Neuronal stem cell (in vitro differentiated cells): ENCODE results near the gene GRM4.
A peak's percentile ranks its signal among the peaks of the same experiment; 100 is the strongest.

Experiments
- DNase-seq: peaks from one replicate; pipeline ENCODE4 v3.0.0-alpha.2; 2013; ENCODE audit warnings: low spot score
- H2AFZ ChIP-seq: one replicate; pipeline ENCODE4 v1.6.1; 2013; ENCODE audit warnings: mild to moderate bottlenecking, low read length, inconsistent platforms
- H2AK5ac ChIP-seq: 2 replicates; pipeline ENCODE4 v1.6.1; 2013; ENCODE audit warnings: low read depth, mild to moderate bottlenecking, inconsistent platforms, low read length, moderate library complexity, mixed read lengths
- H2BK120ac ChIP-seq: 2 replicates; pipeline ENCODE4 v1.6.1; 2013; ENCODE audit warnings: low read depth, mild to moderate bottlenecking, inconsistent platforms, low read length, moderate library complexity, mixed read lengths
- H2BK12ac ChIP-seq: one replicate; pipeline ENCODE4 v1.6.1; 2013; ENCODE audit warnings: low read length, inconsistent platforms
- H2BK15ac ChIP-seq: 2 replicates; pipeline ENCODE4 v1.6.1; 2013; ENCODE audit warnings: mild to moderate bottlenecking, low read length, inconsistent platforms, mixed read lengths
- H2BK5ac ChIP-seq: one replicate; pipeline ENCODE4 v1.6.1; 2013; ENCODE audit warnings: inconsistent platforms, mild to moderate bottlenecking, low read length, moderate library complexity
- H3K14ac ChIP-seq: one replicate; pipeline ENCODE4 v1.6.1; 2013; ENCODE audit warnings: low read length, inconsistent platforms
- H3K18ac ChIP-seq: 2 replicates; pipeline ENCODE4 v1.6.1; 2013; ENCODE audit warnings: low read length, inconsistent platforms
- H3K23ac ChIP-seq: 2 replicates; pipeline ENCODE4 v1.6.1; 2013; ENCODE audit warnings: low read depth, mild to moderate bottlenecking, mixed read lengths, low read length, inconsistent platforms; ENCODE audit not compliant: poor library complexity
- H3K27ac ChIP-seq: replicated peaks from 3 replicates; pipeline ENCODE4 v1.5.1; 2013; ENCODE audit warnings: low read length, inconsistent platforms
- H3K27me3 ChIP-seq, 3 experiments: 2 replicates each; pipeline ENCODE4 v1.6.1; 2013; ENCODE audit warnings: low read length in 3 of 3, mild to moderate bottlenecking in 2 of 3, inconsistent platforms in 1 of 3, low read depth in 1 of 3, mixed read lengths in 1 of 3, moderate library complexity in 1 of 3; ENCODE audit not compliant: control insufficient read depth in 3 of 3, insufficient read depth in 3 of 3
- H3K36me3 ChIP-seq, 2 donors: replicated peaks in 1 of 2; 2 replicates each; pipeline ENCODE4 v1.6.1; 2013; ENCODE audit warnings: low read length in 2 of 2; ENCODE audit not compliant: control insufficient read depth in 2 of 2, insufficient read depth in 2 of 2
- H3K4ac ChIP-seq: 2 replicates; pipeline ENCODE4 v1.6.1; 2013; ENCODE audit warnings: inconsistent platforms, mild to moderate bottlenecking, low read length, moderate library complexity
- H3K4me1 ChIP-seq, 2 donors: 1 replicate in 1 of 2; 2 replicates in 1 of 2; pipeline ENCODE4 v1.6.1; 2013; ENCODE audit warnings: low read length in 2 of 2, low read depth in 1 of 2; ENCODE audit not compliant: control insufficient read depth in 2 of 2, insufficient read depth in 1 of 2
- H3K4me2 ChIP-seq: one replicate; pipeline ENCODE4 v1.6.1; 2013; ENCODE audit warnings: mild to moderate bottlenecking, low read length, inconsistent platforms; ENCODE audit not compliant: insufficient read depth, poor library complexity, severe bottlenecking
- H3K4me3 ChIP-seq, 2 donors: 2 replicates each; pipeline ENCODE4 v1.5.1; 2013; ENCODE audit warnings: low read length in 2 of 2, mild to moderate bottlenecking in 2 of 2, inconsistent platforms in 1 of 2, moderate library complexity in 1 of 2
- H3K79me1 ChIP-seq: one replicate; pipeline ENCODE4 v1.6.1; 2013; ENCODE audit warnings: low read depth, mild to moderate bottlenecking, inconsistent platforms, low read length, moderate library complexity
- H3K9ac ChIP-seq: one replicate; pipeline ENCODE4 v1.6.1; 2013; ENCODE audit warnings: mild to moderate bottlenecking, low read depth, low read length, inconsistent platforms; ENCODE audit not compliant: poor library complexity
- H3K9me3 ChIP-seq, 2 donors: replicated peaks in 1 of 2; 2 replicates each; pipeline versions ENCODE3 to v1.6.1; 2013; ENCODE audit warnings: low read length in 2 of 2, mild to moderate bottlenecking in 2 of 2, inconsistent platforms in 1 of 2, low read depth in 1 of 2, mixed read lengths in 1 of 2, moderate library complexity in 1 of 2; ENCODE audit not compliant: control insufficient read depth in 2 of 2, insufficient read depth in 1 of 2
- H4K8ac ChIP-seq: one replicate; pipeline ENCODE4 v1.6.1; 2013; ENCODE audit warnings: low read depth, mild to moderate bottlenecking, inconsistent platforms, low read length, moderate library complexity
- H4K91ac ChIP-seq: one replicate; pipeline ENCODE4 v1.6.1; 2013; ENCODE audit warnings: low read length, low read depth, mild to moderate bottlenecking, inconsistent platforms; ENCODE audit not compliant: poor library complexity
- WGBS, 2 donors: extraction: QIAGEN DNeasy Blood & Tissue Kit; methylation state at CpG; one replicate each; pipeline ENCODE4 v1.1.7; 2013; ENCODE audit warnings: missing lambda C conversion rate in 2 of 2, mixed read lengths in 1 of 2; ENCODE audit not compliant: insufficient read length in 2 of 2, insufficient replicate concordance in 1 of 2; ENCODE audit errors: extremely low coverage in 2 of 2; 5-methylcytosine and 5-hydroxymethylcytosine counted together

The GRM4 gene

GRCh38 chr6:34095136-34095505 lies 50.8 kb downstream of the GRM4 start:
- Histone ChIP-seq H2AK5ac (peak overlapping the region; percentile 44), H3K4me2 (no peak overlapping the region), H4K8ac (no peak overlapping the region), H3K18ac (peak overlapping the region; percentile 52), H2BK5ac (no peak overlapping the region), H3K79me1 (no peaks in the 10 kb centered on the region), H3K14ac (no peak overlapping the region), H3K4me1 (peaks cover 0 to 7% of the 10 kb centered on the region in 2 donors), H3K27ac (no peak overlapping the region), H3K9ac (no peak overlapping the region), H4K91ac (no peak overlapping the region), H3K9me3 (no peaks in the 10 kb centered on the region), H2BK120ac (no peak overlapping the region), H3K27me3 (peaks cover 0 to 10% (median 0%) of the 10 kb centered on the region in 3 experiments), H3K36me3 (no peaks in the 10 kb centered on the region), H3K4ac (no peak overlapping the region), H2BK12ac (no peak overlapping the region), H3K4me3 (peak overlapping the region in 1 of 2 donors; percentile 16), H2BK15ac (peak overlapping the region; percentile 73), H2AFZ (no peak overlapping the region), H3K23ac (no peak overlapping the region)
- WGBS, 2 donors: no CpG with 5 or more reads among the region's 7 CpGs
- DNase-seq: no peak

GRCh38 chr6:34094474-34095135 lies 51.3 kb downstream of the GRM4 start:
- Histone ChIP-seq H3K4me2 (no peak overlapping the region), H2AFZ (no peak overlapping the region), H3K4ac (no peak overlapping the region), H3K9me3 (no peaks in the 10 kb centered on the region), H3K9ac (peak overlapping the region; percentile 12), H2AK5ac (peak overlapping the region; percentile 44), H3K79me1 (no peaks in the 10 kb centered on the region), H3K27ac (no peak overlapping the region), H2BK15ac (peak overlapping the region; percentile 73), H3K27me3 (peaks cover 0 to 6% (median 0%) of the 10 kb centered on the region in 3 experiments), H3K14ac (no peak overlapping the region), H3K36me3 (no peaks in the 10 kb centered on the region), H3K4me3 (no peak overlapping the region), H4K91ac (no peak overlapping the region), H2BK5ac (no peak overlapping the region), H4K8ac (no peak overlapping the region), H2BK12ac (no peak overlapping the region), H3K23ac (no peak overlapping the region), H3K4me1 (peaks cover 0 to 7% of the 10 kb centered on the region in 2 donors), H2BK120ac (no peak overlapping the region), H3K18ac (peak overlapping the region; percentile 52)
- WGBS, 2 donors: no CpG with 5 or more reads among the region's 12 CpGs
- no peak for DNase-seq

- H3K36me3 ChIP-seq: no peaks in the 10 kb centered on the region
- H3K9ac ChIP-seq: no peak overlapping the region
- H3K27me3 ChIP-seq: peaks cover 0 to 3% (median 0%) of the 10 kb centered on the region in 3 experiments
- H4K91ac ChIP-seq: no peak overlapping the region
- no peak overlapping the region for H3K18ac ChIP-seq
- no peak overlapping the region for H2AFZ ChIP-seq
- H3K27ac ChIP-seq: no peak overlapping the region
- H2BK12ac ChIP-seq: no peak overlapping the region
- H3K23ac ChIP-seq: no peak overlapping the region
- H3K79me1 ChIP-seq: no peaks in the 10 kb centered on the region
- no CpG with 5 or more reads among the region's 4 CpGs for WGBS, 2 donors
- H2BK15ac ChIP-seq: no peak overlapping the region
- H3K14ac ChIP-seq: no peak overlapping the region
- no peak overlapping the region for H2BK5ac ChIP-seq
- no peaks in the 10 kb centered on the region for H3K9me3 ChIP-seq
- no peak overlapping the region for H4K8ac ChIP-seq
- H2BK120ac ChIP-seq: no peak overlapping the region
- no peak overlapping the region for H3K4me2 ChIP-seq
- H3K4me3 ChIP-seq: no peak overlapping the region
- no peak for DNase-seq
- no peak overlapping the region for H2AK5ac ChIP-seq
- no peak overlapping the region for H3K4ac ChIP-seq
- peaks cover 0 to 7% of the 10 kb centered on the region in 2 donors for H3K4me1 ChIP-seq
These were observed 51.9 kb downstream of the GRM4 start for GRCh38 chr6:34093854-34094430.

GRCh38 chr6:34093206-34093605 lies 52.7 kb downstream of the GRM4 start:
- Histone ChIP-seq H2BK12ac (no peak overlapping the region), H3K27me3 (peaks cover 0 to 3% (median 0%) of the 10 kb centered on the region in 3 experiments), H2AK5ac (peak overlapping the region; percentile 60), H3K4ac (no peak overlapping the region), H3K36me3 (no peaks in the 10 kb centered on the region), H3K23ac (no peak overlapping the region), H3K79me1 (no peaks in the 10 kb centered on the region), H3K14ac (no peak overlapping the region), H4K8ac (no peak overlapping the region), H3K9me3 (no peaks in the 10 kb centered on the region), H3K4me3 (no peak overlapping the region), H3K9ac (no peak overlapping the region), H2BK5ac (no peak overlapping the region), H3K4me1 (peaks cover 0 to 4% of the 10 kb centered on the region in 2 donors), H3K4me2 (no peak overlapping the region), H2BK15ac (no peak overlapping the region), H4K91ac (no peak overlapping the region), H2BK120ac (no peak overlapping the region), H3K18ac (no peak overlapping the region), H3K27ac (no peak overlapping the region), H2AFZ (no peak overlapping the region)
- no CpG with 5 or more reads among the region's 6 CpGs for WGBS, 2 donors
- no peak for DNase-seq
